ENCODE results near the gene SLC7A14. TPM values are rescaled to one million over a fixed set of nuclear protein-coding genes. Genes with fewer than 3 reads are reported as not detected.

SLC7A14 gene
- total RNA-seq, 2 experiments from 2014 or later = not detected

DNA sequence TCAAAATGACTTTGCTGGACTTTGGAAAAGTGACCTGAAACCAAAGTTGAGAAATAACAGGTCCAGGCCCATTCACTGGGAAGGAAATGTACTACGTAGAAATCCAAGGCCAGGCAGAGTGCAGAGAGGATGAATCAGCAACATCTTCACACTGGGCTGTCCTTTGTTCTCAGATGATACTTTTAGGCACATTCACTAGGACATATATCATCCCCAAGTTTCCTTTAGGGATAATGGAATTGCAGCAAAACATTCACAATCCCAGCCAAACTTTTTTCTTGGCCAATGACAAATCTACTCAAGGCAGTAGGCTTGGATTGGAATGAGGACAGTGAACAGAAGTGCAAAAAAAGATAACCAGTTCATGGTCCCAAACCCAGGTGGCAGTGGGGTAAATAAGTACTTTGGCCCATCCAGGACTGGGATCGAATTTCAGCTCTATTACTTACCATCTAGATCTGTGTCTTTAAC, 92.1 kb downstream of the SLC7A14 start:
- intact Hi-C loops (cut with micrococcal nuclease; ENCODE audit: unreplicated experiment) = no loop called here
- ChIA-PET POLR2A (interaction anchor here (0.6 to 0.7 kb wide), 2 partner anchors 77 to 245 kb away, joined by 3 read pairs; no protein-coding TSS in a partner anchor), CTCF (ENCODE audit: unreplicated experiment) (no interaction called here)
- Histone ChIP-seq H3K27ac (ENCODE audit: low read depth, low read length, poor library complexity, severe bottlenecking) (no peak overlapping the region), H3K9me2 (ENCODE audit: insufficient read depth, low read length) (no peaks in the 10 kb centered on the region), H3K79me2 (ENCODE audit: insufficient read depth, low read depth, low read length) (no peaks in the 10 kb centered on the region), H3K4me2 (ENCODE audit: low read length) (no peak overlapping the region), H3K4me1 (ENCODE audit: insufficient read depth, low read length, poor library complexity, severe bottlenecking) (no peaks in the 10 kb centered on the region), H2AFZ (ENCODE audit: low read length) (no peak overlapping the region), H3K9me3 (ENCODE audit: low read length) (no peaks in the 10 kb centered on the region), H3K36me3 (ENCODE audit: insufficient read depth, low read length) (no peaks in the 10 kb centered on the region), H3K4me3 (ENCODE audit: low read depth, low read length, poor library complexity, severe bottlenecking) (no peak overlapping the region), H4K20me1 (ENCODE audit: insufficient read depth, low read length) (no peaks in the 10 kb centered on the region)
- BruUV-seq (replicated peaks) = no TSS peak
- TF ChIP-seq, protein P1, sequence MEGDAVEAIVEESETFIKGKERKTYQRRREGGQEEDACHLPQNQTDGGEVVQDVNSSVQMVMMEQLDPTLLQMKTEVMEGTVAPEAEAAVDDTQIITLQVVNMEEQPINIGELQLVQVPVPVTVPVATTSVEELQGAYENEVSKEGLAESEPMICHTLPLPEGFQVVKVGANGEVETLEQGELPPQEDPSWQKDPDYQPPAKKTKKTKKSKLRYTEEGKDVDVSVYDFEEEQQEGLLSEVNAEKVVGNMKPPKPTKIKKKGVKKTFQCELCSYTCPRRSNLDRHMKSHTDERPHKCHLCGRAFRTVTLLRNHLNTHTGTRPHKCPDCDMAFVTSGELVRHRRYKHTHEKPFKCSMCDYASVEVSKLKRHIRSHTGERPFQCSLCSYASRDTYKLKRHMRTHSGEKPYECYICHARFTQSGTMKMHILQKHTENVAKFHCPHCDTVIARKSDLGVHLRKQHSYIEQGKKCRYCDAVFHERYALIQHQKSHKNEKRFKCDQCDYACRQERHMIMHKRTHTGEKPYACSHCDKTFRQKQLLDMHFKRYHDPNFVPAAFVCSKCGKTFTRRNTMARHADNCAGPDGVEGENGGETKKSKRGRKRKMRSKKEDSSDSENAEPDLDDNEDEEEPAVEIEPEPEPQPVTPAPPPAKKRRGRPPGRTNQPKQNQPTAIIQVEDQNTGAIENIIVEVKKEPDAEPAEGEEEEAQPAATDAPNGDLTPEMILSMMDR (conservative IDR thresholded peaks at IDR 0.05; ENCODE audit: low read length) = no peak
- TF ChIP-seq EZH2phosphoT487 (IDR thresholded peaks at IDR 0.05; ENCODE audit: borderline replicate concordance, low read depth, low read length) = no peak
- no peak for DNase-seq (ENCODE audit: low spot score)

DNA sequence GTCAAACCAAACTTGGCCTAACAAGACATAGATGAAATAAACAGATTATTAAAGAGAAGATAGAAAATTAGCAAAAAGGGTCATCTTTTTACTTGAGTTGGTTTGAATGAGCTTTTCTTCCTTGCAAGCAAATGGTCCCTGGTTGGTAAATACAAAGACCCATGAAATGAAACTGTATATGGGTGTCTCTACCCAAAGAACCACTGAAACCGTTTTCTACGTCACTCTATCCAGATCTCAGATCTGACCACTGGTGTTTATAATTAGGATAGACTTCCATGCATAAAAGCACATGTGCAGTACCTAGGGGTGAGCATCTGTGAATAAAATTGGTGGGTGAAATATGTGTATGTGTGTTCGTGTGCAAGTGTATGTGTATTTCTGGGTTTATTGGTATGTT, 94.0 kb downstream of the SLC7A14 start:
- TF ChIP-seq, protein P1 (conservative IDR thresholded peaks at IDR 0.05; ENCODE audit: low read length) = no peak
- TF ChIP-seq EZH2phosphoT487 (IDR thresholded peaks at IDR 0.05; ENCODE audit: borderline replicate concordance, low read depth, low read length) = no peak
- DNase-seq (ENCODE audit: low spot score) = no peak
- CTCF ChIA-PET (ENCODE audit: unreplicated experiment) = no interaction called here
- Histone ChIP-seq H3K4me2 (ENCODE audit: low read length) (no peak overlapping the region), H3K36me3 (ENCODE audit: insufficient read depth, low read length) (no peaks in the 10 kb centered on the region), H3K9me2 (ENCODE audit: insufficient read depth, low read length) (no peaks in the 10 kb centered on the region), H3K4me3 (ENCODE audit: low read depth, low read length, poor library complexity, severe bottlenecking) (no peak overlapping the region), H3K9me3 (ENCODE audit: low read length) (no peaks in the 10 kb centered on the region), H3K27ac (ENCODE audit: low read depth, low read length, poor library complexity, severe bottlenecking) (no peak overlapping the region), H3K79me2 (ENCODE audit: insufficient read depth, low read depth, low read length) (no peaks in the 10 kb centered on the region), H3K4me1 (ENCODE audit: insufficient read depth, low read length, poor library complexity, severe bottlenecking) (no peaks in the 10 kb centered on the region), H4K20me1 (ENCODE audit: insufficient read depth, low read length) (no peaks in the 10 kb centered on the region), H2AFZ (ENCODE audit: low read length) (no peak overlapping the region)
- POLR2A ChIA-PET = no interaction called here
- no TSS peak for BruUV-seq (replicated peaks)
- intact Hi-C loops (cut with micrococcal nuclease; ENCODE audit: unreplicated experiment) = no loop called here

DNA sequence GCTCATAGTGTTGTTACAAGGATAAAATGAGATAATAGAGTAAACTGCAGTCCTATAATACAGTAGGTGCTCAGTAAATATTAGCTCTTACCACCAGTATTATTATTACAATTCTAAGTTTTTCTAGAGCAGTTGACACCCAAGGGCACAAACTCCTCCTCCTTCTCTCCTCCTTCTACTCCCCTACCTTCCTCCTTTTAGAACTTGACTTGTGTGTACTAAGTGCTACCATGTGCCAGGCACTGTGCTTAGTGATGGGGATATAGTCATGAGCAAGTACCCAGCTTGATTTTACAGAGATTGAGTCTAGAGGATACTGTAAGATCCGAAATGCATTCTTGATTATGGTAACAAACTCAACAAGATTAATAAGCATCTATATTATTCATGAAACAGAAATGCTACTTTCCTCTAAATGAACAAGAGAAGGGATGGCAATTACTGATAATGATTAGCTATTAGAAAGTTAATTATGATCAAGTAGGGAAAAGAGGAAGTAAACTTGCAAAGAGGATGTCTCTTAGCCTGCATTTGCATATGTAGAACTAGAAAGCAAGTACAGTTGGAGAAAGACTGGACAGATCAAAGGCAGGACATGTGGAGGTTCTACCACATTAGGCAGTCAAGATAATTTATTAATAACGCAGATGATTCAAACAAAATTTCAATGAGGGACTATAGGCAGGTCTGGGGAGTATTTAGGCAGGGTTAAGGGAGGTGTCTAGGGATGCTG, 94.9 kb downstream of the SLC7A14 start:
- Histone ChIP-seq H3K79me2 (ENCODE audit: insufficient read depth, low read depth, low read length) (no peaks in the 10 kb centered on the region), H3K4me3 (ENCODE audit: low read depth, low read length, poor library complexity, severe bottlenecking) (no peak overlapping the region), H3K9me3 (ENCODE audit: low read length) (no peaks in the 10 kb centered on the region), H3K27ac (ENCODE audit: low read depth, low read length, poor library complexity, severe bottlenecking) (no peak overlapping the region), H3K36me3 (ENCODE audit: insufficient read depth, low read length) (no peaks in the 10 kb centered on the region), H2AFZ (ENCODE audit: low read length) (no peak overlapping the region), H4K20me1 (ENCODE audit: insufficient read depth, low read length) (no peaks in the 10 kb centered on the region), H3K9me2 (ENCODE audit: insufficient read depth, low read length) (no peaks in the 10 kb centered on the region), H3K4me1 (ENCODE audit: insufficient read depth, low read length, poor library complexity, severe bottlenecking) (no peaks in the 10 kb centered on the region), H3K4me2 (ENCODE audit: low read length) (no peak overlapping the region)
- intact Hi-C loops (cut with micrococcal nuclease; ENCODE audit: unreplicated experiment) = no loop called here
- TF ChIP-seq, protein P1 (conservative IDR thresholded peaks at IDR 0.05; ENCODE audit: low read length) = no peak
- TF ChIP-seq EZH2phosphoT487 (IDR thresholded peaks at IDR 0.05; ENCODE audit: borderline replicate concordance, low read depth, low read length) = no peak
- CTCF ChIA-PET (ENCODE audit: unreplicated experiment) = no interaction called here
- POLR2A ChIA-PET = no interaction called here
- no peak for DNase-seq (ENCODE audit: low spot score)
- no TSS peak for BruUV-seq (replicated peaks)
